A673 (cell line): ENCODE measurements around the gene CFLAR. TPM values are rescaled to one million over a fixed set of nuclear protein-coding genes. Genes with fewer than 3 reads are reported as not detected.

Source experiments
- BruUV-seq: library from RNA; stranded (reverse); fragments of 400-500 nt; replicated peaks from 2 replicates; lab custom pipeline; 2021; lab: Mats Ljungman, UMichigan
- CTCF ChIA-PET: fragments of 300-600 bp; sonication (Branson Sonifier 250); formaldehyde crosslinking; loops from one replicate; lab custom pipeline; 2022; ENCODE audit warnings: antibody characterized with exemption; lab: Charles Lee
- POLR2A ChIA-PET: fragments of 300-600 bp; sonication (Branson Sonifier 250); formaldehyde crosslinking; loops from one replicate; lab custom pipeline; 2022; ENCODE audit warnings: antibody characterized with exemption; ENCODE audit not compliant: low non-redundant PET; lab: Charles Lee
- DNase-seq: peaks from one replicate; pipeline ENCODE4 v3.0.0-alpha.2; 2015; ENCODE audit warnings: low spot score
- H3K27ac ChIP-seq: fragments of 200-600 bp; sonication (generic); 2 replicates; pipeline ENCODE4 v1.5.1; 2016; ENCODE audit warnings: mixed run types, low read depth, mild to moderate bottlenecking, mixed read lengths, antibody characterized with exemption, low read length; ENCODE audit not compliant: poor library complexity, severe bottlenecking
- H3K27me3 ChIP-seq: fragments of 200-600 bp; sonication (generic); replicated peaks from 2 replicates; pipeline ENCODE4 v1.6.1; 2017; ENCODE audit warnings: mixed run types, low read depth, mild to moderate bottlenecking, mixed read lengths, antibody characterized with exemption, low read length; ENCODE audit not compliant: insufficient read depth, poor library complexity
- H3K36me3 ChIP-seq: fragments of 200-600 bp; sonication (generic); 2 replicates; pipeline ENCODE4 v1.6.1; 2016; ENCODE audit warnings: mixed run types, mild to moderate bottlenecking, mixed read lengths, antibody characterized with exemption, low read length; ENCODE audit not compliant: insufficient read depth, poor library complexity, severe bottlenecking
- H3K4me1 ChIP-seq: fragments of 200-600 bp; sonication (generic); 2 replicates; pipeline ENCODE4 v1.6.1; 2017; ENCODE audit warnings: mixed run types, mild to moderate bottlenecking, mixed read lengths, antibody characterized with exemption, low read length; ENCODE audit not compliant: insufficient read depth, poor library complexity, severe bottlenecking
- H3K4me3 ChIP-seq: fragments of 200-600 bp; sonication (generic); 2 replicates; pipeline ENCODE4 v1.5.1; 2016; ENCODE audit warnings: low read depth, mixed run types, mild to moderate bottlenecking, mixed read lengths, low read length; ENCODE audit not compliant: poor library complexity, severe bottlenecking
- H3K9me3 ChIP-seq: fragments of 200-600 bp; sonication (generic); 2 replicates; pipeline ENCODE4 v1.6.1; 2016; ENCODE audit warnings: mixed run types, low read depth, mild to moderate bottlenecking, mixed read lengths, antibody characterized with exemption, low read length; ENCODE audit not compliant: poor library complexity, severe bottlenecking
- CTCF ChIP-seq: fragments of 300-800, 200-600 bp; sonication (generic); conservative IDR thresholded peaks from 2 replicates; pipeline ENCODE4 v1.5.1; 2017; ENCODE audit warnings: low read depth, mild to moderate bottlenecking, antibody characterized with exemption, low read length, moderate library complexity, mixed read lengths
- EZH2 ChIP-seq: fragments of 200-600 bp; sonication (generic); IDR thresholded peaks from 2 replicates; pipeline ENCODE4 v1.6.1; 2017; ENCODE audit warnings: borderline replicate concordance, low read depth, mild to moderate bottlenecking, mixed read lengths, antibody characterized with exemption, low read length; ENCODE audit not compliant: poor library complexity, severe bottlenecking
- intact Hi-C: fragments of 100-400 bp; cut with micrococcal nuclease; formaldehyde crosslinking; loops from one replicate; pipeline ENCODE4 v1.10.0; 2022; ENCODE audit not compliant: unreplicated experiment
- total RNA-seq: library from RNA; stranded (reverse); gene quantifications from 2 replicates; pipeline ENCODE4 v1.2.3, GENCODE V29; 2021

CFLAR gene
- total RNA-seq, 1 experiment from 2014 or later: 55.1 TPM

GRCh38 chr2:201127152-201127511 is 11.2 kb downstream of the CFLAR start:
- intact Hi-C loops: no loop called here
- Histone ChIP-seq H3K36me3 (no peaks in the 10 kb centered on the region), H3K4me1 (peaks cover 53% of the 10 kb centered on the region), H3K27ac (peak overlapping the region; percentile 64), H3K9me3 (no peaks in the 10 kb centered on the region), H3K27me3 (no peaks in the 10 kb centered on the region), H3K4me3 (peak overlapping the region; percentile 16)
- ChIA-PET POLR2A (interaction anchor here (0.6 kb wide), 1 partner anchor 12 kb away, joined by 3 read pairs; no protein-coding TSS in a partner anchor), CTCF (no interaction called here)
- no peak for TF ChIP-seq CTCF
- no peak for TF ChIP-seq EZH2
- BruUV-seq: no TSS peak
- DNase-seq: no peak

- ChIA-PET CTCF (no interaction called here), POLR2A (no interaction called here)
- peaks cover 53% of the 10 kb centered on the region for H3K4me1 ChIP-seq
- no TSS peak for BruUV-seq
- intact Hi-C loops: no loop called here
- no peaks in the 10 kb centered on the region for H3K9me3 ChIP-seq
- no peaks in the 10 kb centered on the region for H3K36me3 ChIP-seq
- peak; percentile 60 for DNase-seq
- peak overlapping the region; percentile 16 for H3K4me3 ChIP-seq
- H3K27me3 ChIP-seq: no peaks in the 10 kb centered on the region
- TF ChIP-seq EZH2 (no peak), CTCF (no peak)
- H3K27ac ChIP-seq: peak overlapping the region; percentile 64
Measured at GRCh38 chr2:201127570-201127969, 11.6 kb downstream of the CFLAR start.

- no peak overlapping the region for H3K4me3 ChIP-seq
- CTCF ChIA-PET: no interaction called here
Measured at GRCh38 chr2:201128033-201128432, 12.1 kb downstream of the CFLAR start.

More at GRCh38 chr2:201128033-201128432, 12.1 kb downstream of the CFLAR start:
- BruUV-seq: no TSS peak
- Histone ChIP-seq H3K27ac (peak overlapping the region; percentile 70), H3K9me3 (no peaks in the 10 kb centered on the region), H3K36me3 (no peaks in the 10 kb centered on the region), H3K4me1 (peaks cover 49% of the 10 kb centered on the region), H3K27me3 (no peaks in the 10 kb centered on the region)
- intact Hi-C loops: no loop called here
- no peak for DNase-seq
- no peak for TF ChIP-seq EZH2
- TF ChIP-seq CTCF: no peak
- POLR2A ChIA-PET: interaction anchor here (0.7 kb wide), 1 partner anchor 24 kb away, joined by 3 read pairs; no protein-coding TSS in a partner anchor
